Thyroid gland (tissue), 4 donors: ENCODE data around the gene GALNT18.

Source experiments
- CTCF ChIP-seq, 6 experiments: fragments of 200-600 bp in 3 of 6; fragments of 450-650 bp in 3 of 6; sonication (generic) in 3 of 6; IDR thresholded peaks; one replicate each; pipeline ENCODE4 v1.5.1; 2016 to 2019; ENCODE audit warnings: antibody characterized with exemption in 6 of 6, mild to moderate bottlenecking in 2 of 6, inconsistent platforms in 1 of 6, moderate library complexity in 1 of 6
- POLR2A ChIP-seq, 2 donors: fragments of 450-650 bp; IDR thresholded peaks; one replicate each; pipeline ENCODE4 v1.6.1; 2017; ENCODE audit warnings: antibody characterized with exemption in 2 of 2, mild to moderate bottlenecking in 2 of 2, moderate library complexity in 1 of 2

- TF ChIP-seq CTCF (IDR thresholded peaks at IDR 0.05) (no peak), POLR2A (IDR thresholded peaks at IDR 0.05) (no peak)
Observed at GRCh38 chr11:11537871-11538270, 83.9 kb downstream of the GALNT18 start.
